ENCODE measurements around the gene HDAC4. TPM values are rescaled to one million over a fixed set of nuclear protein-coding genes. Genes with fewer than 3 reads are reported as not detected.

The HDAC4 gene
- total and polyA plus RNA-seq, 4 donors, result 6.8 to 75.5 (median 30.2) TPM

GRCh38 chr2:239184968-239185903, 215.6 kb downstream of the HDAC4 start:
- DNase-seq, result peak; percentile 34 to 59
- H3K36me3 ChIP-seq (ENCODE audit: control insufficient read depth in 1 of 2, insufficient read depth in 2 of 2, low read length in 1 of 2), result peaks cover 0 to 1% of the 10 kb centered on the region in 2 donors
- no peaks in the 10 kb centered on the region for H3K4me1 ChIP-seq (ENCODE audit: control insufficient read depth in 1 of 2, insufficient read depth in 2 of 2, low read length in 2 of 2)
- intact Hi-C loops (cut with DNase I), result no loop called here
- no peaks in the 10 kb centered on the region for H3K9me3 ChIP-seq (ENCODE audit: control insufficient read depth, low read length)
- H3K27me3 ChIP-seq (ENCODE audit: control insufficient read depth in 1 of 2, insufficient read depth in 2 of 2, low read length in 1 of 2), result no peaks in the 10 kb centered on the region
- WGBS, 2 donors, result 94 to 97% methylated on average over 14 of the region's 14 CpGs
- no peak overlapping the region for H3K27ac ChIP-seq (ENCODE audit: low read depth in 1 of 2, low read length in 2 of 2)
- no peak overlapping the region for H3K4me3 ChIP-seq (ENCODE audit: low read length in 2 of 2)
- no peak for ATAC-seq (ENCODE audit: low FRiP score)

- intact Hi-C loops (cut with DNase I), result no loop called here
- Histone ChIP-seq H3K27me3 (ENCODE audit: control insufficient read depth in 1 of 2, insufficient read depth in 2 of 2, low read length in 1 of 2) (no peaks in the 10 kb centered on the region), H3K36me3 (ENCODE audit: control insufficient read depth in 1 of 2, insufficient read depth in 2 of 2, low read length in 1 of 2) (peaks cover 0 to 1% of the 10 kb centered on the region in 2 donors), H3K27ac (ENCODE audit: low read depth in 1 of 2, low read length in 2 of 2) (no peak overlapping the region), H3K9me3 (ENCODE audit: control insufficient read depth, low read length) (no peaks in the 10 kb centered on the region), H3K4me1 (ENCODE audit: control insufficient read depth in 1 of 2, insufficient read depth in 2 of 2, low read length in 2 of 2) (no peaks in the 10 kb centered on the region), H3K4me3 (ENCODE audit: low read length in 2 of 2) (no peak overlapping the region)
- 99 to 100% methylated on average over 2 of the region's 2 CpGs for WGBS, 2 donors
- peak in 1 of 2 donors; percentile 39 for DNase-seq
- no peak for ATAC-seq (ENCODE audit: low FRiP score)
Observed at GRCh38 chr2:239184179-239184578, 216.6 kb downstream of the HDAC4 start.

DNA sequence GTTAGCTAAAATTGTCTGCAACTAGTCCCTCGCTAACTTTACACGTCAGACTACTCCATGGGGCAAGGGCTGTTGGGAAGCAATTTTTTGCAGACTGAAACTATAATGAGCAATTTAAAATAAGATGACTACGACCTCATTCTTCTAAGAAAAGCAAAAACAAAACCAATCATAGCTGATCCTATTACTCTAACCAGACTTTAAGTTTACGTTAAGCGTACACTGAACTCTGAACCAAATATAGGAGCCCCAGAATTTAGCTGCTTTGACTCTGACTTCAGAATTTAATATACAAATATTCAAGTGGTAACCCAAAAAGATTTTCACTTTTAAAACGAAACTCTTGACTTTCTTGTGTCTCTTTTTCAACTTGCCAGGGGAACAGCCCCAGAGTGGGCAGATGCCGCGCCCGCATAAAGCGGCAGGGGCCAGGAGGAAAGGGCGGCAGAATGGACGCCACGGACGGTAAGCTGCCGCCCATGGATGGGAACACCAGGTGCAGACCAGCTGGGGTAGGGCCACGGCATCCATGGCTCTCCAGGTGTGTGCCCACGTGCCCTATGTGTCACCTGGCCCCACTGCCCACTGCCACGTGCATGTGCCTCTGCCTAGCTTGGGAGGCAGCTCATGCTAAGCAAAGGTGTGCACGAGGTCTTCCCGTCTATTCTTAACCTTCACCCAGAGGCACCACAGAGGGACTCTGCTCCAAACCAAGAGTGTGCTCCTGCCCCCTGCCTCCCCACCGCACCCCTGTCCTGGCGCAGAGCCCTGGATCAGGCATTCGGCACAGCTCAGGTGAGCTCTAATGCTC, 217.6 kb downstream of the HDAC4 start:
- 93% methylated on average over 23 of the region's 23 CpGs for WGBS, 2 donors
- H3K4me3 ChIP-seq (ENCODE audit: low read length in 2 of 2), result no peak overlapping the region
- no peak overlapping the region for H3K27ac ChIP-seq (ENCODE audit: low read depth in 1 of 2, low read length in 2 of 2)
- H3K9me3 ChIP-seq (ENCODE audit: control insufficient read depth, low read length), result no peaks in the 10 kb centered on the region
- H3K36me3 ChIP-seq (ENCODE audit: control insufficient read depth in 1 of 2, insufficient read depth in 2 of 2, low read length in 1 of 2), result no peaks in the 10 kb centered on the region
- intact Hi-C loops (cut with DNase I), result no loop called here
- H3K4me1 ChIP-seq (ENCODE audit: control insufficient read depth in 1 of 2, insufficient read depth in 2 of 2, low read length in 2 of 2), result no peaks in the 10 kb centered on the region
- ATAC-seq (ENCODE audit: low FRiP score) (no peak), DNase-seq (peak; percentile 27 to 67)
- no peaks in the 10 kb centered on the region for H3K27me3 ChIP-seq (ENCODE audit: control insufficient read depth in 1 of 2, insufficient read depth in 2 of 2, low read length in 1 of 2)

GRCh38 chr2:239181903-239182581, 218.8 kb downstream of the HDAC4 start:
- 80 to 83% methylated on average over 15 of the region's 15 CpGs for WGBS, 2 donors
- intact Hi-C loops (cut with DNase I), result no loop called here

DNA sequence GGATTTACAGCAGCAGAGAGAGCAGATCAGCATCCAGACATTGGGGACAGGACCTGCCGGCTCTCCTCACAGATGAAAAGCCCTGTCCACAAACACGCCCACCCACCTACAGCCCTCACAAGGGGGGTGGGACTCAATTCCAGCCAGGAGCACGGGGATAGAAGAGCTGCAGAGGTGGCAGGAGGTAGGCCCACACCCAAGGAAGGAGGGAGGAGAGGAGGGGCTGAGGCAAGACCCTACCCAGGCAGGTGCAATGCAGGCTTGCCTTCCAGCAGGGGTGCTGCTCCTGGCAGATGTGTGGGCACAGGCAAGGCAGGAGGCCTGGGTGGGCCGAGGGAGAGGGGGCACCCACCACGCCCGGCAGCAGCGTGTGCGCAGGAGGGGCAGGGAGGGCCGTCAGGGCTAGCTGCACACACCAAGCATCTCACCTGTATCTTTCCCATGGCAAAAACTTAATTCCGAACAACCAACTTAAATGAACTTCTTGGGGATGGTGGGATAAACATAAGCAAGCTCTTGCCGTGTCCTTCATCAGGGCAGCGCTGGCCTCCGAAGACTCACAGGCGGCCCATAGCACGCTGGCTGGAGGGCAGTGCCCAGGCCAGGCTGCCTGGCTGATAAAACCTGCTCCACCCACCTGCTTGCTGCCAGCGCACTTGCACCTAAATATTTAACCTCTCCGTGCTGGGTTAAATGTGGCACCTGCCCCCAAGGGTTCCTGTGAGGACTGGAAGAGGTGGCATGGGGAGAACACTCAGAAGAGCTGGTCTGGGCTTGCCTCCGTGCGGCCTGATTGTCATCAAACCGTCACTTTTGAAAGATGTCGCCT, 219.5 kb downstream of the HDAC4 start:
- no peak overlapping the region for H3K4me3 ChIP-seq (ENCODE audit: low read length in 2 of 2)
- intact Hi-C loops (cut with DNase I), result no loop called here
- WGBS, 2 donors, result 89% methylated on average over 20 to 21 of the region's 21 CpGs
- H3K9me3 ChIP-seq (ENCODE audit: control insufficient read depth, low read length), result no peaks in the 10 kb centered on the region
- H3K27me3 ChIP-seq (ENCODE audit: control insufficient read depth in 1 of 2, insufficient read depth in 2 of 2, low read length in 1 of 2), result no peaks in the 10 kb centered on the region
- peak; percentile 38 to 65 for DNase-seq
- no peak for ATAC-seq (ENCODE audit: low FRiP score)
- no peaks in the 10 kb centered on the region for H3K4me1 ChIP-seq (ENCODE audit: control insufficient read depth in 1 of 2, insufficient read depth in 2 of 2, low read length in 2 of 2)
- peaks cover 0 to 2% of the 10 kb centered on the region in 2 donors for H3K36me3 ChIP-seq (ENCODE audit: control insufficient read depth in 1 of 2, insufficient read depth in 2 of 2, low read length in 1 of 2)
- no peak overlapping the region for H3K27ac ChIP-seq (ENCODE audit: low read depth in 1 of 2, low read length in 2 of 2)

More at GRCh38 chr2:239181903-239182581, 218.8 kb downstream of the HDAC4 start:
- H3K27me3 ChIP-seq (ENCODE audit: control insufficient read depth in 1 of 2, insufficient read depth in 2 of 2, low read length in 1 of 2), result no peaks in the 10 kb centered on the region
- no peak overlapping the region for H3K4me3 ChIP-seq (ENCODE audit: low read length in 2 of 2)
- H3K36me3 ChIP-seq (ENCODE audit: control insufficient read depth in 1 of 2, insufficient read depth in 2 of 2, low read length in 1 of 2), result no peaks in the 10 kb centered on the region
- ATAC-seq (ENCODE audit: low FRiP score), result no peak
- no peaks in the 10 kb centered on the region for H3K9me3 ChIP-seq (ENCODE audit: control insufficient read depth, low read length)
- H3K27ac ChIP-seq (ENCODE audit: low read depth in 1 of 2, low read length in 2 of 2), result no peak overlapping the region
- H3K4me1 ChIP-seq (ENCODE audit: control insufficient read depth in 1 of 2, insufficient read depth in 2 of 2, low read length in 2 of 2), result no peaks in the 10 kb centered on the region
- peak; percentile 26 to 50 for DNase-seq

DNA sequence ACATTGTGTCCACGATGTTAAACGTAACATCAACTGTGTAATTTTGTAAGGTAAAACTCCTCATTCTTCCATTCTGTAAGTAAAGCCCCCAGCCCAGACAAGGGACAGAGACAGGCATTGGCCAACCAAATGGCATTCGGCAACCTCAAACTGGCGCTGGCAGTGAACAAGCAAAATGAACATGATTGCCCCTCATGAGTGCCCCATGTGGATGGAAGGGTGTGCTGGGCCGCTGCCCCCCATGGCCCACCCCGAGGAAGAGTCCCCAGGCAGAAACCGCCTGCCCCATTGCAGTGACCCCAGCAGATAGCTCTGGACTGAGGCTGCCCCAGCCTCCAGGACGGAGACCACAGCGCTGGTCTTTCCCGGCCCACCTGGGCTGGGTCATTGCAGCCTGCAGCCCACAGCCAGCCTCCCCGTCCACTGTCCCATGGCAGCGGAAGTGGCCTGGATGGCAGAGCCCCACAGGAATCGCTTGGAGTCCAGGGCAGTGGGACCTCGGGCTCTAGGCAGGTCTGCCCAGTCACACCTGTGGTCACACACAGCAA, 220.2 kb downstream of the HDAC4 start:
- ATAC-seq (ENCODE audit: low FRiP score) (no peak), DNase-seq (peak; percentile 28 to 65)
- H3K36me3 ChIP-seq (ENCODE audit: control insufficient read depth in 1 of 2, insufficient read depth in 2 of 2, low read length in 1 of 2), result peaks cover 0 to 5% of the 10 kb centered on the region in 2 donors

DNA sequence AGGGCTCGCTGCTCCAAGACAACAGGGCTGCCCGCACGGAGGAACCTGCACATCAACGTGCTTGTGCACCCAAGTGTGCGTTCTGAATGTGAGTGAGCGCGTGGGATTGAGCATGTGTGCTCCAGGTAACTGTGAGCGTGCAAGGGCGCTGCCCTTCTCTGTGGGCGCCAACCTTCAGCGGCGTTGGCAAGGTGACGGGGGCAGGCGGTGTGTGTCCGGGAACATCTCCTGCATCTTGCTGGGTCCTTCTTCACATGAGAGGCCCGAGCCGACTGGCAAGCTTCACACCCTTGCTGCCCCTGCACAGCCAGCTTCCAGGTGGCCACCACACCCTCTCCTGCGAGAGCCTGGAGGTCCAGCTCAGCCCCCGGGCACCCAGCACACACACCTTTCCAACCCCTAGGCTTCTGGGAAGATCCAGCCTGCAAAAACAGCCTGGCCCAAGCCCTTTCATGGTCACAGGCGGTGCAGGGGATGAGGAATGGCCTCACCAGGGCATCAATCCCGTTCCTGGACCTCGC, 220.9 kb downstream of the HDAC4 start:
- Histone ChIP-seq H3K4me1 (ENCODE audit: control insufficient read depth in 1 of 2, insufficient read depth in 2 of 2, low read length in 2 of 2) (no peaks in the 10 kb centered on the region), H3K27ac (ENCODE audit: low read depth in 1 of 2, low read length in 2 of 2) (no peak overlapping the region), H3K27me3 (ENCODE audit: control insufficient read depth in 1 of 2, insufficient read depth in 2 of 2, low read length in 1 of 2) (no peaks in the 10 kb centered on the region), H3K4me3 (ENCODE audit: low read length in 2 of 2) (no peak overlapping the region), H3K9me3 (ENCODE audit: control insufficient read depth, low read length) (peaks cover 3% of the 10 kb centered on the region), H3K36me3 (ENCODE audit: control insufficient read depth in 1 of 2, insufficient read depth in 2 of 2, low read length in 1 of 2) (peaks cover 0 to 9% of the 10 kb centered on the region in 2 donors)
- ATAC-seq (ENCODE audit: low FRiP score) (no peak), DNase-seq (peak; percentile 35 to 66)
- 92 to 95% methylated on average over 22 of the region's 22 CpGs for WGBS, 2 donors
- intact Hi-C loops (cut with DNase I), result no loop called here

More for the DNA sequence above, 220.2 kb downstream of the HDAC4 start:
- Histone ChIP-seq H3K27me3 (ENCODE audit: control insufficient read depth in 1 of 2, insufficient read depth in 2 of 2, low read length in 1 of 2) (no peaks in the 10 kb centered on the region), H3K9me3 (ENCODE audit: control insufficient read depth, low read length) (no peaks in the 10 kb centered on the region), H3K27ac (ENCODE audit: low read depth in 1 of 2, low read length in 2 of 2) (no peak overlapping the region), H3K4me3 (ENCODE audit: low read length in 2 of 2) (no peak overlapping the region), H3K4me1 (ENCODE audit: control insufficient read depth in 1 of 2, insufficient read depth in 2 of 2, low read length in 2 of 2) (no peaks in the 10 kb centered on the region)
- intact Hi-C loops (cut with DNase I), result no loop called here
- WGBS, 2 donors, result 94 to 96% methylated on average over 14 of the region's 14 CpGs
